SU-DHL-6 (cell line): ENCODE results near the gene ANGPTL2.

Source experiments
- EZH2phosphoT487 ChIP-seq: fragments of 200-600 bp; sonication (generic), shearing (Covaris generic); conservative IDR thresholded peaks from 2 replicates; pipeline ENCODE4 v1.6.1; 2018; ENCODE audit warnings: mild to moderate bottlenecking, antibody characterized with exemption, low read length, moderate library complexity, mixed read lengths
- TF ChIP-seq, protein P1 (sequence below): fragments of 200-600 bp; sonication (generic); IDR thresholded peaks from one replicate; pipeline ENCODE4 v1.5.1; 2017; ENCODE audit warnings: antibody characterized with exemption, mild to moderate bottlenecking, low read length, moderate library complexity; ENCODE audit not compliant: insufficient read depth, poor library complexity, severe bottlenecking

DNA sequence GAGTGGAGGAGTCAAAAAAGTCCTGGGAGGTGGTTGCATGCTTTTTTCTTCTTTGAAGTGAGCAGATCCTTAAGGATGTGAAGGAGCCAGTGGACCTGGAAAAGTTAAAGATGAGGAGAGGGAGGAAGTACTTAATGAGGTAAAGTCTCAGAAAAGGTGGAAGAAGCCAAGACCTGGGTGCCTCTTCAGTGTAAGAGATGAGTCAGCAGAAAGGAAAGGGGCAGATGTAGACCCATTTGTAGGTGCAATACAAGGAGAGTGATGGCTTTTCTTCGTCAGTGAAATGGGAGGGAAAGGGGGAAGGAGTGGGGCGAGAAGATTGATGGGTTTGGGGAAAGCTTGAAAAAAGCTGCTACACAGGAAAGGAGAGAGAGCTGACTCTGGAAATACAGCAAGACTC is 82.9 kb downstream of the ANGPTL2 start:
- TF ChIP-seq, protein P1, sequence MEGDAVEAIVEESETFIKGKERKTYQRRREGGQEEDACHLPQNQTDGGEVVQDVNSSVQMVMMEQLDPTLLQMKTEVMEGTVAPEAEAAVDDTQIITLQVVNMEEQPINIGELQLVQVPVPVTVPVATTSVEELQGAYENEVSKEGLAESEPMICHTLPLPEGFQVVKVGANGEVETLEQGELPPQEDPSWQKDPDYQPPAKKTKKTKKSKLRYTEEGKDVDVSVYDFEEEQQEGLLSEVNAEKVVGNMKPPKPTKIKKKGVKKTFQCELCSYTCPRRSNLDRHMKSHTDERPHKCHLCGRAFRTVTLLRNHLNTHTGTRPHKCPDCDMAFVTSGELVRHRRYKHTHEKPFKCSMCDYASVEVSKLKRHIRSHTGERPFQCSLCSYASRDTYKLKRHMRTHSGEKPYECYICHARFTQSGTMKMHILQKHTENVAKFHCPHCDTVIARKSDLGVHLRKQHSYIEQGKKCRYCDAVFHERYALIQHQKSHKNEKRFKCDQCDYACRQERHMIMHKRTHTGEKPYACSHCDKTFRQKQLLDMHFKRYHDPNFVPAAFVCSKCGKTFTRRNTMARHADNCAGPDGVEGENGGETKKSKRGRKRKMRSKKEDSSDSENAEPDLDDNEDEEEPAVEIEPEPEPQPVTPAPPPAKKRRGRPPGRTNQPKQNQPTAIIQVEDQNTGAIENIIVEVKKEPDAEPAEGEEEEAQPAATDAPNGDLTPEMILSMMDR: no peak
- no peak for TF ChIP-seq EZH2phosphoT487
